SK-N-SH treated with all-trans-retinoic acid at 6 μM for 48 hours (cell line): ENCODE results near the gene HTT.

ENCODE experiments used
- ATAC-seq: fragments of 200-7000 bp; cut with Tn5 transposase; 3 replicates; pipeline ENCODE4 v1.9.1; 2020; ENCODE audit warnings: mild to moderate bottlenecking, moderate library complexity
- BACH2 ChIP-seq: fragments of 250-450 bp; sonication (Bioruptor Pico); IDR thresholded peaks from 2 replicates; pipeline ENCODE4 v1.9.0; 2021; ENCODE audit warnings: mild to moderate bottlenecking, borderline replicate concordance
- CREB5 ChIP-seq: fragments of 250-450 bp; sonication (Bioruptor Pico); IDR thresholded peaks from 2 replicates; pipeline ENCODE4 v1.5.1; 2020; ENCODE audit warnings: low read depth, mild to moderate bottlenecking, moderate library complexity
- CSDC2 ChIP-seq: fragments of 250-450 bp; sonication (Bioruptor Pico); IDR thresholded peaks from 2 replicates; pipeline ENCODE4 v1.5.0; 2020; ENCODE audit warnings: mild to moderate bottlenecking, moderate library complexity
- CSRNP3 ChIP-seq: fragments of 250-450 bp; sonication (Bioruptor Pico); IDR thresholded peaks from 2 replicates; pipeline ENCODE4 v1.5.1; 2021; ENCODE audit warnings: mild to moderate bottlenecking, moderate library complexity
- ESRRG ChIP-seq: fragments of 250-450 bp; sonication (Bioruptor Pico); IDR thresholded peaks from 2 replicates; pipeline ENCODE4 v1.6.1; 2021; ENCODE audit warnings: mild to moderate bottlenecking
- GLIS3 ChIP-seq: fragments of 250-450 bp; sonication (Bioruptor Pico); IDR thresholded peaks from 2 replicates; pipeline ENCODE4 v1.5.0; 2020; ENCODE audit warnings: mild to moderate bottlenecking, moderate library complexity
- ISL1 ChIP-seq: fragments of 250-450 bp; sonication (Bioruptor Pico); IDR thresholded peaks from 2 replicates; pipeline ENCODE4 v2.1.2; 2022; ENCODE audit warnings: mild to moderate bottlenecking, moderate library complexity
- OSR1 ChIP-seq: fragments of 250-450 bp; sonication (Bioruptor Pico); IDR thresholded peaks from 2 replicates; pipeline ENCODE4 v1.8.0; 2022; ENCODE audit warnings: moderate library complexity, mild to moderate bottlenecking, inconsistent platforms
- PATZ1 ChIP-seq: fragments of 250-450 bp; sonication (Bioruptor Pico); IDR thresholded peaks from 2 replicates; pipeline ENCODE4 v1.8.0; 2020; ENCODE audit warnings: mild to moderate bottlenecking, moderate library complexity, borderline replicate concordance
- RARB ChIP-seq: fragments of 250-450 bp; sonication (Bioruptor Pico); IDR thresholded peaks from 2 replicates; pipeline ENCODE4 v1.8.0; 2021; ENCODE audit warnings: mild to moderate bottlenecking, moderate library complexity
- SNAI2 ChIP-seq: fragments of 250-450 bp; sonication (Bioruptor Pico); IDR thresholded peaks from 2 replicates; pipeline ENCODE4 v1.5.0; 2020; ENCODE audit warnings: mild to moderate bottlenecking, moderate library complexity
- TCF4 ChIP-seq: fragments of 250-450 bp; sonication (Bioruptor Pico); IDR thresholded peaks from 2 replicates; pipeline ENCODE4 v1.8.0; 2021; ENCODE audit warnings: mild to moderate bottlenecking, moderate library complexity, borderline replicate concordance
- TOX ChIP-seq: fragments of 250-450 bp; sonication (Bioruptor Pico); IDR thresholded peaks from 2 replicates; pipeline ENCODE4 v1.8.0; 2021; ENCODE audit warnings: mild to moderate bottlenecking, moderate library complexity, borderline replicate concordance
- ZC3H10 ChIP-seq: fragments of 250-450 bp; sonication (Bioruptor Pico); IDR thresholded peaks from 2 replicates; pipeline ENCODE4 v1.5.1; 2021; ENCODE audit warnings: mild to moderate bottlenecking, moderate library complexity
- ZFP3 ChIP-seq: fragments of 250-450 bp; sonication (Bioruptor Pico); IDR thresholded peaks from 2 replicates; pipeline ENCODE4 v1.5.0; 2020; ENCODE audit warnings: mild to moderate bottlenecking, moderate library complexity
- ZNF565 ChIP-seq: fragments of 450-650 bp; formaldehyde crosslinking; conservative IDR thresholded peaks from 2 replicates; pipeline ENCODE4 v1.5.0; 2020; ENCODE audit warnings: low read depth, mild to moderate bottlenecking, moderate library complexity
- ZNF70 ChIP-seq: fragments of 450-650 bp; formaldehyde crosslinking; IDR thresholded peaks from 2 replicates; pipeline ENCODE4 v1.5.0; 2020; ENCODE audit warnings: mild to moderate bottlenecking, moderate library complexity
- ZNF8 ChIP-seq: fragments of 450-650 bp; formaldehyde crosslinking; IDR thresholded peaks from 2 replicates; pipeline ENCODE4 v1.5.0; 2020; ENCODE audit warnings: mild to moderate bottlenecking, moderate library complexity
- TF ChIP-seq, protein P1 (sequence below): fragments of 250-450 bp; sonication (Bioruptor Pico); IDR thresholded peaks from 2 replicates; pipeline ENCODE4 v1.5.0; 2020; ENCODE audit warnings: mild to moderate bottlenecking, moderate library complexity
- TF ChIP-seq, protein P2 (sequence below): fragments of 250-450 bp; sonication (Bioruptor Pico); IDR thresholded peaks from 2 replicates; pipeline ENCODE4 v1.8.0; 2021; ENCODE audit warnings: low read depth, mild to moderate bottlenecking, moderate library complexity, borderline replicate concordance

HTT gene

GRCh38 chr4:3206439-3207100, 132.1 kb downstream of the HTT start:
- no peak for ATAC-seq
- TF ChIP-seq CREB5 (CRISPR knock-in tag), result no peak
- no peak for TF ChIP-seq OSR1 (CRISPR knock-in tag)
- TF ChIP-seq CSRNP3 (CRISPR knock-in tag), result no peak
- no peak for TF ChIP-seq PATZ1 (CRISPR knock-in tag)
- TF ChIP-seq SNAI2 (CRISPR knock-in tag), result no peak
- TF ChIP-seq, protein P1, sequence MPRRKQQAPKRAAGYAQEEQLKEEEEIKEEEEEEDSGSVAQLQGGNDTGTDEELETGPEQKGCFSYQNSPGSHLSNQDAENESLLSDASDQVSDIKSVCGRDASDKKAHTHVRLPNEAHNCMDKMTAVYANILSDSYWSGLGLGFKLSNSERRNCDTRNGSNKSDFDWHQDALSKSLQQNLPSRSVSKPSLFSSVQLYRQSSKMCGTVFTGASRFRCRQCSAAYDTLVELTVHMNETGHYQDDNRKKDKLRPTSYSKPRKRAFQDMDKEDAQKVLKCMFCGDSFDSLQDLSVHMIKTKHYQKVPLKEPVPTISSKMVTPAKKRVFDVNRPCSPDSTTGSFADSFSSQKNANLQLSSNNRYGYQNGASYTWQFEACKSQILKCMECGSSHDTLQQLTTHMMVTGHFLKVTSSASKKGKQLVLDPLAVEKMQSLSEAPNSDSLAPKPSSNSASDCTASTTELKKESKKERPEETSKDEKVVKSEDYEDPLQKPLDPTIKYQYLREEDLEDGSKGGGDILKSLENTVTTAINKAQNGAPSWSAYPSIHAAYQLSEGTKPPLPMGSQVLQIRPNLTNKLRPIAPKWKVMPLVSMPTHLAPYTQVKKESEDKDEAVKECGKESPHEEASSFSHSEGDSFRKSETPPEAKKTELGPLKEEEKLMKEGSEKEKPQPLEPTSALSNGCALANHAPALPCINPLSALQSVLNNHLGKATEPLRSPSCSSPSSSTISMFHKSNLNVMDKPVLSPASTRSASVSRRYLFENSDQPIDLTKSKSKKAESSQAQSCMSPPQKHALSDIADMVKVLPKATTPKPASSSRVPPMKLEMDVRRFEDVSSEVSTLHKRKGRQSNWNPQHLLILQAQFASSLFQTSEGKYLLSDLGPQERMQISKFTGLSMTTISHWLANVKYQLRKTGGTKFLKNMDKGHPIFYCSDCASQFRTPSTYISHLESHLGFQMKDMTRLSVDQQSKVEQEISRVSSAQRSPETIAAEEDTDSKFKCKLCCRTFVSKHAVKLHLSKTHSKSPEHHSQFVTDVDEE (CRISPR knock-in tag), result no peak
- TF ChIP-seq ESRRG (CRISPR knock-in tag), result no peak
- no peak for TF ChIP-seq BACH2 (CRISPR knock-in tag)
- no peak for TF ChIP-seq ZFP3 (CRISPR knock-in tag)
- TF ChIP-seq, protein P2, sequence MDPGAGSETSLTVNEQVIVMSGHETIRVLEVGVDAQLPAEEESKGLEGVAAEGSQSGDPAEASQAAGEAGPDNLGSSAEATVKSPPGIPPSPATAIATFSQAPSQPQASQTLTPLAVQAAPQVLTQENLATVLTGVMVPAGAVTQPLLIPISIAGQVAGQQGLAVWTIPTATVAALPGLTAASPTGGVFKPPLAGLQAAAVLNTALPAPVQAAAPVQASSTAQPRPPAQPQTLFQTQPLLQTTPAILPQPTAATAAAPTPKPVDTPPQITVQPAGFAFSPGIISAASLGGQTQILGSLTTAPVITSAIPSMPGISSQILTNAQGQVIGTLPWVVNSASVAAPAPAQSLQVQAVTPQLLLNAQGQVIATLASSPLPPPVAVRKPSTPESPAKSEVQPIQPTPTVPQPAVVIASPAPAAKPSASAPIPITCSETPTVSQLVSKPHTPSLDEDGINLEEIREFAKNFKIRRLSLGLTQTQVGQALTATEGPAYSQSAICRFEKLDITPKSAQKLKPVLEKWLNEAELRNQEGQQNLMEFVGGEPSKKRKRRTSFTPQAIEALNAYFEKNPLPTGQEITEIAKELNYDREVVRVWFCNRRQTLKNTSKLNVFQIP (CRISPR knock-in tag), result no peak
- no peak for TF ChIP-seq TCF4 (CRISPR knock-in tag)
- no peak for TF ChIP-seq CSDC2 (CRISPR knock-in tag)
- TF ChIP-seq RARB, result no peak
- TF ChIP-seq GLIS3, result no peak
- TF ChIP-seq, all 23 proteins: peak for 0

DNA sequence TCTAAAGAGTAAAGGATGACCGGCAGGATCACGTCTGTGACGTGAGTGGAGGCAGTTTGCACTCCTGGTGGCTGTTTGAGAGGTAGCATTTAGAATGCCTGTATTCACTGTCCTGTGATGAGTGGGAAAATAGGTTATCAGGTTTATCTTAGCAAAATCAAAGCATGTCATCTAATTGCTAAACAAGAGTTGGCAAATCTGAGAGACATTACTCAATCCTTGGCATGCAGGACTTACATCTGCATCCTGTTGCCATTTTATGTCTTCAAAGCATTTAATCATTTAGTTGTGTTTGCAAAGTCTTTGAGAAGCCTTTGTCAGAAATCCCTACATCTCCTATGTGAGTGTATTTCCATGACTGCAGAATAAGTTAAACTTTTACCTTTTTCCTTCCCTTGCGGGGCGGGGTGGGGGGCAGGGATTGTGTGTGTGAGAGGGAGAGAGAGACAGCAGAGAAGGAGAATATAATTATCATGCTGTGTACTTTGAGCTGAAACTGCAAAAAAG, 133.1 kb downstream of the HTT start:
- TF ChIP-seq, protein P1 (CRISPR knock-in tag), result 0 out of 2 replicates have a peak, but pooled peaks have one; percentile 30
- no peak for TF ChIP-seq ZNF70
- TF ChIP-seq ZNF565 (CRISPR knock-in tag), result no peak
- TF ChIP-seq CSRNP3 (CRISPR knock-in tag), result no peak
- TF ChIP-seq ZNF8 (CRISPR knock-in tag), result no peak
- no peak for TF ChIP-seq ZC3H10
- TF ChIP-seq CSDC2 (CRISPR knock-in tag), result no peak
- no peak for TF ChIP-seq CREB5 (CRISPR knock-in tag)
- TF ChIP-seq ISL1, result peak; percentile 44
- TF ChIP-seq OSR1 (CRISPR knock-in tag), result no peak
- no peak for TF ChIP-seq TOX
- TF ChIP-seq TCF4 (CRISPR knock-in tag), result peak; percentile 18; the same call in 1 of the 2 replicates
- TF ChIP-seq PATZ1 (CRISPR knock-in tag), result no peak
- TF ChIP-seq, all 23 proteins: peak for 3
- ATAC-seq, result peak; percentile 53; the same call in 1 of the 3 replicates
